ENCODE measurements around the gene DLGAP1. TPM values are rescaled to one million over a fixed set of nuclear protein-coding genes. Genes with fewer than 3 reads are reported as not detected.

DLGAP1 gene
- total and polyA plus RNA-seq, 10 of the 15 experiments (the other 5 are each of a cell fraction or from before 2014, with no cell fraction given), result 0.23 to 27.6 (median 1.9) TPM

- no peak for TF ChIP-seq E2F8 (IDR thresholded peaks at IDR 0.05; ENCODE audit: low read depth, partially characterized antibody)
Measured at GRCh38 chr18:3468833-3469232, 986.3 kb downstream of the DLGAP1 start (continued).

DNA sequence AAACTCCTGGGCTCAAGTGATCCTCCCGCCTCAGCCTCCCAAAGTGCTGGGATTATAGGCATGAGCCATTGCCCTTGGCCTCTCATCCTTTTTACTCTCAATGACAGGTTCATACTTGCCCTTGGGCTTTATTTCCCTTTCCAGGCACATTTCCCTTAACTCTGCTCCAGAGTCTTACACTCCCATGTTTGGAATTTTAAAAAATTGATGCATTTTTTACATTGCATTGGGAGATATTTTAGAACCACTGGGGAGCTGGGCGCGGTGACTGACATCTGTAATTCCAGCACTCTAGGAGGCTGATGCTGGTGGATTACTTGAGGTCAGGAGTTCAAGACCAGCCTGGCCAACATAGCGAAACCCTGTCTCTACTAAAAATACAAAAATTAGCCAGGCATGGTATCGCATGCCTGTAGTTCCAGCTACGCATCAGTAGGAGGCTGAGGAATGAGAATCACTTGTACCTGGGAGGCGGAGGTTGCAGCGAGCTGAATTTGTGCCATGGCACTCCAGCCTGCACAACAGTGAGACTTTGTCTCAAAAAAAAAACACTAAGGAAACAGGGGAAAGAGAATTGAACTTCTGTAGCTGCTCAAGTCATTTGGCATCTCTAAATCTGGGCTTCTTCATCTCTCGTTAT lies 986.9 kb downstream of the DLGAP1 start:
- SMC1A ChIA-PET (ENCODE audit: uncharacterized antibody, unreplicated experiment), result interaction anchor here (0.6 to 1.9 kb wide), 5 partner anchors 9 to 144 kb away, joined by 3 to 5 read pairs (median 3); no protein-coding TSS in a partner anchor
- Histone ChIP-seq H2AFZ (ENCODE audit: control insufficient read depth, low read depth, low read length) (no peak overlapping the region), H3K27me3 (replicated peaks in 1 of 2; ENCODE audit: control insufficient read depth in 2 of 2, insufficient read depth in 2 of 2, low read length in 1 of 2) (no peaks in the 10 kb centered on the region), H3K4me2 (ENCODE audit: control insufficient read depth, insufficient read depth) (no peak overlapping the region), H3K9ac (ENCODE audit: control insufficient read depth, insufficient read depth, low read length) (no peak overlapping the region), H4K20me1 (ENCODE audit: control insufficient read depth, insufficient read depth) (no peaks in the 10 kb centered on the region), H3K4me3 (no peak overlapping the region), H3K27ac (ENCODE audit: control insufficient read depth, insufficient read depth) (no peak overlapping the region), H3K79me2 (ENCODE audit: control insufficient read depth, insufficient read depth, low read length) (no peaks in the 10 kb centered on the region), H3K9me3 (replicated peaks; ENCODE audit: control insufficient read depth, insufficient read depth, low read length) (no peaks in the 10 kb centered on the region), H3K4me1 (ENCODE audit: control insufficient read depth, insufficient read depth, low read length) (no peaks in the 10 kb centered on the region), H3K36me3 (ENCODE audit: control insufficient read depth in 2 of 2, insufficient read depth in 2 of 2, low read length in 1 of 2) (no peaks in the 10 kb centered on the region)
- WGBS (ENCODE audit: insufficient coverage, insufficient replicate concordance, low lambda C conversion rate, missing lambda C conversion rate), result 55% methylated on average over 9 of the region's 9 CpGs
- FAIRE-seq, result no peak
- CTCF ChIA-PET, result interaction anchor here (0.6 to 3.0 kb wide), 3 partner anchors 10 to 186 kb away, joined by 3 to 16 read pairs (median 4); no protein-coding TSS in a partner anchor
- POLR2A ChIA-PET, result no interaction called here
- no peak for ATAC-seq
- no peak for TF ChIP-seq CHD4 (IDR thresholded peaks at IDR 0.05)
- TF ChIP-seq, protein P1, sequence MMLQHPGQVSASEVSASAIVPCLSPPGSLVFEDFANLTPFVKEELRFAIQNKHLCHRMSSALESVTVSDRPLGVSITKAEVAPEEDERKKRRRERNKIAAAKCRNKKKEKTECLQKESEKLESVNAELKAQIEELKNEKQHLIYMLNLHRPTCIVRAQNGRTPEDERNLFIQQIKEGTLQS (IDR thresholded peaks at IDR 0.05; ENCODE audit: borderline replicate concordance, extremely low read depth, low read depth, low read length), result no peak
- TF ChIP-seq ETV6 (conservative IDR thresholded peaks at IDR 0.05 in 1 of 2, IDR thresholded peaks at IDR 0.05 in 1 of 2; ENCODE audit: borderline replicate concordance in 1 of 2, low read depth in 1 of 2), result no peak
- TF ChIP-seq KDM1A (IDR thresholded peaks at IDR 0.05; ENCODE audit: borderline replicate concordance), result no peak
- TF ChIP-seq POLR2A (IDR thresholded peaks at IDR 0.05; ENCODE audit: low read depth, low read length), result no peak
- no peak for TF ChIP-seq SMARCA5 (IDR thresholded peaks at IDR 0.05)
- TF ChIP-seq HDGF (IDR thresholded peaks at IDR 0.05), result no peak
- TF ChIP-seq, protein P2, sequence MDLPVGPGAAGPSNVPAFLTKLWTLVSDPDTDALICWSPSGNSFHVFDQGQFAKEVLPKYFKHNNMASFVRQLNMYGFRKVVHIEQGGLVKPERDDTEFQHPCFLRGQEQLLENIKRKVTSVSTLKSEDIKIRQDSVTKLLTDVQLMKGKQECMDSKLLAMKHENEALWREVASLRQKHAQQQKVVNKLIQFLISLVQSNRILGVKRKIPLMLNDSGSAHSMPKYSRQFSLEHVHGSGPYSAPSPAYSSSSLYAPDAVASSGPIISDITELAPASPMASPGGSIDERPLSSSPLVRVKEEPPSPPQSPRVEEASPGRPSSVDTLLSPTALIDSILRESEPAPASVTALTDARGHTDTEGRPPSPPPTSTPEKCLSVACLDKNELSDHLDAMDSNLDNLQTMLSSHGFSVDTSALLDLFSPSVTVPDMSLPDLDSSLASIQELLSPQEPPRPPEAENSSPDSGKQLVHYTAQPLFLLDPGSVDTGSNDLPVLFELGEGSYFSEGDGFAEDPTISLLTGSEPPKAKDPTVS (IDR thresholded peaks at IDR 0.05; ENCODE audit: low read depth, low read length), result no peak
- TF ChIP-seq NR2F1 (conservative IDR thresholded peaks at IDR 0.05), result no peak
- no peak for TF ChIP-seq EGR1 (IDR thresholded peaks at IDR 0.05; ENCODE audit: borderline replicate concordance in 1 of 2, low read depth in 2 of 2, low read length in 2 of 2)
- TF ChIP-seq BACH1 (IDR thresholded peaks at IDR 0.05; ENCODE audit: borderline replicate concordance), result no peak
- TF ChIP-seq ATF7 (IDR thresholded peaks at IDR 0.05; ENCODE audit: low read depth), result no peak
- in situ Hi-C loops (cut with MboI) (no loop called here), intact Hi-C loops (cut with micrococcal nuclease; ENCODE audit: unreplicated experiment) (no loop called here)
- no peak for DNase-seq (ENCODE audit: low read depth, low spot score)
- RAD21 ChIA-PET (ENCODE audit: unreplicated experiment), result interaction anchor here (1.0 to 1.3 kb wide), 2 partner anchors 14 to 126 kb away, joined by 3 read pairs; no protein-coding TSS in a partner anchor
- no TSS peak for BruUV-seq (replicated peaks)
